ENCODE data around the gene AGFG2. TPM values are rescaled to one million over a fixed set of nuclear protein-coding genes. Genes with fewer than 3 reads are reported as not detected.

Gene AGFG2
- total and polyA plus RNA-seq, 2 of the 13 experiments (the other 11 are each of a cell fraction or from before 2014, with no cell fraction given): 125 to 132 TPM

DNA sequence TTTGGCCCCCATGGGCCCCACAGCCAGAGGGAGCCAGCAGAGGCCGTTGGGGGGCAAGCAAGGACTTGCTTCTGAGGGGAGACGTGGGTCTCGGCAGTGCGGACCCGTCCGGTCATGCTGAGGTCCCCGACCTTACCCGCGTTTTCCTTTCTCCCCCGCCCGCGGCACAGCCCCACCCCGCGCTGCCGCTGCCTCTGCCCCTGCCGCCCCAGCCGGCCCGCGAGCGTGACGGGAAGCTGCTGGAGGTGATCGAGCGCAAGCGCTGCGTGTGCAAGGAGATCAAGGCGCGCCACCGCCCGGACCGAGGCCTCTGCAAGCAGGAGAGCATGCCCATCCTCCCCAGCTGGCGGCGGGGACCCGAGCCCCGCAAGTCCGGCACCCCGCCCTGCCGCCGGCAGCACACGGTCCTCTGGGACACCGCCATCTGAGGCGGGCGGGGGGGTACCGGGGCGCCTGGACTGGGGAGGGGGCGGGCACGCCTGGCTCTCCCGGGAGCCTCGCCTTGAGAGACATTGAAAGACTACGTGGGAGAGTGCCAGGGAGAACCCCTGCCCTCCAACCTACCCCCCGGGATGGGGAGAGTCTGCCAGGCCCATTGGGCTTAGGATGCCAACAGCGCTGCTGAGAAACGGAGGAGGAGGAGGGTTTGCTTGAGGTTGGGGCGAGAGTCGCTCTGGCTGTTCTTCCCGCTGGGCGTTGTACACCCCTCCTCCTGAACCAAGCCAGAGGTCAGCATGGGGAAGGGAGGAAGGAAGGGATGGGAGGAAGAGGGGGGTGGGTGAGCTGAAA is 45.3 kb upstream of the AGFG2 start (continued):
- TF ChIP-seq, protein P1, sequence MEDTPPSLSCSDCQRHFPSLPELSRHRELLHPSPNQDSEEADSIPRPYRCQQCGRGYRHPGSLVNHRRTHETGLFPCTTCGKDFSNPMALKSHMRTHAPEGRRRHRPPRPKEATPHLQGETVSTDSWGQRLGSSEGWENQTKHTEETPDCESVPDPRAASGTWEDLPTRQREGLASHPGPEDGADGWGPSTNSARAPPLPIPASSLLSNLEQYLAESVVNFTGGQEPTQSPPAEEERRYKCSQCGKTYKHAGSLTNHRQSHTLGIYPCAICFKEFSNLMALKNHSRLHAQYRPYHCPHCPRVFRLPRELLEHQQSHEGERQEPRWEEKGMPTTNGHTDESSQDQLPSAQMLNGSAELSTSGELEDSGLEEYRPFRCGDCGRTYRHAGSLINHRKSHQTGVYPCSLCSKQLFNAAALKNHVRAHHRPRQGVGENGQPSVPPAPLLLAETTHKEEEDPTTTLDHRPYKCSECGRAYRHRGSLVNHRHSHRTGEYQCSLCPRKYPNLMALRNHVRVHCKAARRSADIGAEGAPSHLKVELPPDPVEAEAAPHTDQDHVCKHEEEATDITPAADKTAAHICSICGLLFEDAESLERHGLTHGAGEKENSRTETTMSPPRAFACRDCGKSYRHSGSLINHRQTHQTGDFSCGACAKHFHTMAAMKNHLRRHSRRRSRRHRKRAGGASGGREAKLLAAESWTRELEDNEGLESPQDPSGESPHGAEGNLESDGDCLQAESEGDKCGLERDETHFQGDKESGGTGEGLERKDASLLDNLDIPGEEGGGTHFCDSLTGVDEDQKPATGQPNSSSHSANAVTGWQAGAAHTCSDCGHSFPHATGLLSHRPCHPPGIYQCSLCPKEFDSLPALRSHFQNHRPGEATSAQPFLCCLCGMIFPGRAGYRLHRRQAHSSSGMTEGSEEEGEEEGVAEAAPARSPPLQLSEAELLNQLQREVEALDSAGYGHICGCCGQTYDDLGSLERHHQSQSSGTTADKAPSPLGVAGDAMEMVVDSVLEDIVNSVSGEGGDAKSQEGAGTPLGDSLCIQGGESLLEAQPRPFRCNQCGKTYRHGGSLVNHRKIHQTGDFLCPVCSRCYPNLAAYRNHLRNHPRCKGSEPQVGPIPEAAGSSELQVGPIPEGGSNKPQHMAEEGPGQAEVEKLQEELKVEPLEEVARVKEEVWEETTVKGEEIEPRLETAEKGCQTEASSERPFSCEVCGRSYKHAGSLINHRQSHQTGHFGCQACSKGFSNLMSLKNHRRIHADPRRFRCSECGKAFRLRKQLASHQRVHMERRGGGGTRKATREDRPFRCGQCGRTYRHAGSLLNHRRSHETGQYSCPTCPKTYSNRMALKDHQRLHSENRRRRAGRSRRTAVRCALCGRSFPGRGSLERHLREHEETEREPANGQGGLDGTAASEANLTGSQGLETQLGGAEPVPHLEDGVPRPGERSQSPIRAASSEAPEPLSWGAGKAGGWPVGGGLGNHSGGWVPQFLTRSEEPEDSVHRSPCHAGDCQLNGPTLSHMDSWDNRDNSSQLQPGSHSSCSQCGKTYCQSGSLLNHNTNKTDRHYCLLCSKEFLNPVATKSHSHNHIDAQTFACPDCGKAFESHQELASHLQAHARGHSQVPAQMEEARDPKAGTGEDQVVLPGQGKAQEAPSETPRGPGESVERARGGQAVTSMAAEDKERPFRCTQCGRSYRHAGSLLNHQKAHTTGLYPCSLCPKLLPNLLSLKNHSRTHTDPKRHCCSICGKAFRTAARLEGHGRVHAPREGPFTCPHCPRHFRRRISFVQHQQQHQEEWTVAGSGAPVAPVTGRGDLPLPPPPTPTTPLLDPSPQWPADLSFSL (CRISPR knock-in tag; IDR thresholded peaks at IDR 0.05): no peak
- no peak for TF ChIP-seq ZNF790 (CRISPR knock-in tag; IDR thresholded peaks at IDR 0.05; ENCODE audit: borderline replicate concordance)
- peak; percentile 67; the same call in 1 of the 2 replicates for TF ChIP-seq GABPB1 (CRISPR knock-in tag; IDR thresholded peaks at IDR 0.05)
- no peak for TF ChIP-seq ZNF746 (CRISPR knock-in tag; IDR thresholded peaks at IDR 0.05)
- TF ChIP-seq ZNF891 (CRISPR knock-in tag; IDR thresholded peaks at IDR 0.05): no peak
- no peak for TF ChIP-seq ZNF205 (CRISPR knock-in tag; IDR thresholded peaks at IDR 0.05)
- TF ChIP-seq, protein P2, sequence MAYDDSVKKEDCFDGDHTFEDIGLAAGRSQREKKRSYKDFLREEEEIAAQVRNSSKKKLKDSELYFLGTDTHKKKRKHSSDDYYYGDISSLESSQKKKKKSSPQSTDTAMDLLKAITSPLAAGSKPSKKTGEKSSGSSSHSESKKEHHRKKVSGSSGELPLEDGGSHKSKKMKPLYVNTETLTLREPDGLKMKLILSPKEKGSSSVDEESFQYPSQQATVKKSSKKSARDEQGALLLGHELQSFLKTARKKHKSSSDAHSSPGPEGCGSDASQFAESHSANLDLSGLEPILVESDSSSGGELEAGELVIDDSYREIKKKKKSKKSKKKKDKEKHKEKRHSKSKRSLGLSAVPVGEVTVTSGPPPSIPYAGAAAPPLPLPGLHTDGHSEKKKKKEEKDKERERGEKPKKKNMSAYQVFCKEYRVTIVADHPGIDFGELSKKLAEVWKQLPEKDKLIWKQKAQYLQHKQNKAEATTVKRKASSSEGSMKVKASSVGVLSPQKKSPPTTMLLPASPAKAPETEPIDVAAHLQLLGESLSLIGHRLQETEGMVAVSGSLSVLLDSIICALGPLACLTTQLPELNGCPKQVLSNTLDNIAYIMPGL (CRISPR knock-in tag; IDR thresholded peaks at IDR 0.05; ENCODE audit: borderline replicate concordance in 1 of 2, low read depth in 1 of 2): peak; percentile 18 to 71; a peak in 1 of 4 replicates
- TF ChIP-seq HIVEP1 (CRISPR knock-in tag; IDR thresholded peaks at IDR 0.05): no peak
- no peak for TF ChIP-seq SRSF9 (IDR thresholded peaks at IDR 0.05; ENCODE audit: borderline replicate concordance, insufficient read depth, low read depth, low read length, poor library complexity, severe bottlenecking)
- TF ChIP-seq RCOR2 (CRISPR knock-in tag; IDR thresholded peaks at IDR 0.05): no peak
- TF ChIP-seq IRX3 (CRISPR knock-in tag; IDR thresholded peaks at IDR 0.05; ENCODE audit: borderline replicate concordance, low read depth): no peak
- TF ChIP-seq CCDC6 (CRISPR knock-in tag; IDR thresholded peaks at IDR 0.05): no peak
- TF ChIP-seq ZNF44 (CRISPR knock-in tag; IDR thresholded peaks at IDR 0.05): no peak
- no peak for TF ChIP-seq ZNF816 (CRISPR knock-in tag; IDR thresholded peaks at IDR 0.05; ENCODE audit: borderline replicate concordance)
- TF ChIP-seq ZNF3 (CRISPR knock-in tag; IDR thresholded peaks at IDR 0.05): 0 out of 2 replicates have a peak, but pooled peaks have one; percentile 12
- TF ChIP-seq, protein P3, sequence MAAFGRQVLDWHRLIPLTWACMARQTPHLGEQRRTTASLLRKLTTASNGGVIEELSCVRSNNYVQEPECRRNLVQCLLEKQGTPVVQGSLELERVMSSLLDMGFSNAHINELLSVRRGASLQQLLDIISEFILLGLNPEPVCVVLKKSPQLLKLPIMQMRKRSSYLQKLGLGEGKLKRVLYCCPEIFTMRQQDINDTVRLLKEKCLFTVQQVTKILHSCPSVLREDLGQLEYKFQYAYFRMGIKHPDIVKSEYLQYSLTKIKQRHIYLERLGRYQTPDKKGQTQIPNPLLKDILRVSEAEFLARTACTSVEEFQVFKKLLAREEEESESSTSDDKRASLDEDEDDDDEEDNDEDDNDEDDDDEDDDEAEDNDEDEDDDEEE (CRISPR knock-in tag; IDR thresholded peaks at IDR 0.05): 0 out of 2 replicates have a peak, but pooled peaks have one; percentile 33
- no peak for TF ChIP-seq ZNF530 (CRISPR knock-in tag; IDR thresholded peaks at IDR 0.05; ENCODE audit: low read depth)
- no peak for TF ChIP-seq ZFP1 (CRISPR knock-in tag; IDR thresholded peaks at IDR 0.05)
- TF ChIP-seq NFYB (CRISPR knock-in tag; IDR thresholded peaks at IDR 0.05): no peak
- peak; percentile 39; the same call in 1 of the 2 replicates for TF ChIP-seq TAF1 (CRISPR knock-in tag; IDR thresholded peaks at IDR 0.05)
- TF ChIP-seq POGZ (CRISPR knock-in tag; IDR thresholded peaks at IDR 0.05): peak; percentile 38; the same call in 1 of the 2 replicates
